Measurements from ENCODE around the gene HGD. TPM values are rescaled to one million over a fixed set of nuclear protein-coding genes. Genes with fewer than 3 reads are reported as not detected.
A peak's percentile ranks its signal among the peaks of the same experiment; 100 is the strongest.
"Not testable (repeated sequence)": the region's sequence is repeated elsewhere in the genome, so short reads cannot be mapped to it uniquely, and the experiment has no call there.

The HGD gene
- total RNA-seq, 1 donor from 2014 or later = 11.9 TPM

GRCh38 chr3:120678984-120679383 is 3.1 kb downstream of the HGD start:
- Mint-ChIP-seq H3K4me3 (ENCODE audit: low read depth) (peak overlapping the region; percentile 35), H3K27ac (peak overlapping the region; percentile 97), H3K36me3 (ENCODE audit: insufficient read depth) (peaks cover 17% of the 10 kb centered on the region), H3K27me3 (no peaks in the 10 kb centered on the region), H3K9me3 (ENCODE audit: low read depth) (peaks cover 11% of the 10 kb centered on the region), H3K4me1 (ENCODE audit: low read depth) (peaks cover 51% of the 10 kb centered on the region)
- TF ChIP-seq CTCF (IDR thresholded peaks at IDR 0.05; ENCODE audit: unreplicated experiment) = no peak
- no peak for DNase-seq (ENCODE audit: low spot score, unreplicated experiment)

DNA sequence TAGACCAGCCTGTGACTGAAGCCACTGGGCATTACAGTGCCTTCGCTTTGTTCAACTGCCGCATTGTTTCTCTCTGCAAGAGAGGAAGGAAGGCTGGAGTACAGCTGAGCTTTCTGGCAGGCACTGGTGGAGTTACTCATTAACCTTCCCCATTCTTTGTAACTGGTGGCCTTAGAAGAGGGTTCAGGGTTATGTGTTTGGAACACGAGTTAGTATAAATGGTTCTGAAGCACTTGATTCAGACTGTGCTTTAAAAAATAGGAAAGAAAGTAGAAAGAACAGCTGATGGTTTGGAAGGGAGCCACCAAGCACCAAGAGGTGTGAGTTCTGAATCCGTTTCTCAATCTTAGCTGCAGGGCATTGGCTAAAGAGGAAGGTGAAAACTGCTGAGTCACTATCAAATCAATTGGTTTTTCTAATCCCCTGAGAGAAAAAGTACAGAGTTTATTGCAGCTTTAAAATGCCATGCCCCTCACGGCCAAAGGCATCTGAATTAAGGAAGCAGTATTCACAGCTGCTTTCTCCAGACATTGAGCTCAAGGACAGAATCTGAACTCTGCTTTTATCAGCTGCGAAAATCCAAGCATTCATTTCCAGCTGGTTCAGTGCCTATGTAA is 3.6 kb downstream of the HGD start:
- peak; percentile 14 for DNase-seq (ENCODE audit: low spot score, unreplicated experiment)
- peak overlapping the region; percentile 97 for H3K27ac Mint-ChIP-seq
- no peak for TF ChIP-seq CTCF (IDR thresholded peaks at IDR 0.05; ENCODE audit: unreplicated experiment)
- H3K36me3 Mint-ChIP-seq (ENCODE audit: insufficient read depth) = peaks cover 17% of the 10 kb centered on the region
- H3K4me3 Mint-ChIP-seq (ENCODE audit: low read depth) = peak overlapping the region; percentile 52
- peaks cover 47% of the 10 kb centered on the region for H3K4me1 Mint-ChIP-seq (ENCODE audit: low read depth)
- no peaks in the 10 kb centered on the region for H3K27me3 Mint-ChIP-seq
- peaks cover 11% of the 10 kb centered on the region for H3K9me3 Mint-ChIP-seq (ENCODE audit: low read depth)

DNA sequence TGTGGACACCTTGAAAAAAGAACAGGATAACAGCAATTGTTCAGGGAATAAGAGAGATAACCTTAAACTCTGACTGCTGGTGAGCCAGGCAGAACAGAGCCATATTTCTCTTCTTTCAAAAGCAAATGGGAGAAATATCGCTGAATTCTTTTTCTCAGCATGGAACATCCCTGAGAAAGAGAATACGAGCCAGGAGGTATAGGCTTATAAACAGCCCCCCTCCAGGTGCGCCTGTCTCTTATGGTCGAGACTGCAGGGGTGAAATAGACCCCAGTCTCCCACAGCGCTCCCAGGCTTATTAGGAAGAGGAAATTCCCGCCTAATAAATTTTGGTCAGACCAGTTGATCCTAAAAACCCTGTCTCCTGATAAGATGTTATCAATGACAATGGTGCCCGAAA is 4.8 kb downstream of the HGD start:
- H3K4me3 Mint-ChIP-seq (ENCODE audit: low read depth); H3K27ac Mint-ChIP-seq; DNase-seq (ENCODE audit: low spot score, unreplicated experiment); H3K27me3 Mint-ChIP-seq: not testable (repeated sequence)
- peaks cover 11% of the 10 kb centered on the region for H3K9me3 Mint-ChIP-seq (ENCODE audit: low read depth)
- peaks cover 17% of the 10 kb centered on the region for H3K36me3 Mint-ChIP-seq (ENCODE audit: insufficient read depth)
- peaks cover 36% of the 10 kb centered on the region for H3K4me1 Mint-ChIP-seq (ENCODE audit: low read depth)

DNA sequence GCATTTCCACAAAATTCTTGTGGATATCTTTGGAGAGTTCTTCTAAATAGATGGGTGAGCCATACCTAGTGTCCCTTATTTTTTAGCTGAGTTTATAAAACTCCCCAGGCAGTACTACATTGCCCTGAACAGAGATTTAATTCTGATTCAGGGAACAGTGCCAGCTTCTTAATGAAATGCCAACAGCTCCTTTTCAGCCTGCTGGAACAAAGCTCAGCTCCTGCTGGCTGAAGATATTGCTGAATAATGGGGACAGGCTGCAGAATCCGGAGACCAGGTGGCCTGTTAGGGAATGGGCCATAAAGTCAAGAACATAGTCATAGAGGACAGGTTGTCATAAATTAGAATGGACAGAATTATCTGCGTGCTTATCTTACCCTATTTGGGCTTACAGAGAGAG is 8.9 kb downstream of the HGD start:
- Mint-ChIP-seq H3K4me1 (ENCODE audit: low read depth) (peaks cover 5% of the 10 kb centered on the region), H3K9me3 (ENCODE audit: low read depth) (peaks cover 4% of the 10 kb centered on the region), H3K36me3 (ENCODE audit: insufficient read depth) (peaks cover 10% of the 10 kb centered on the region), H3K27ac (no peak overlapping the region), H3K4me3 (ENCODE audit: low read depth) (no peak overlapping the region), H3K27me3 (no peaks in the 10 kb centered on the region)
- TF ChIP-seq CTCF (IDR thresholded peaks at IDR 0.05; ENCODE audit: unreplicated experiment) = no peak
- DNase-seq (ENCODE audit: low spot score, unreplicated experiment) = no peak

- Mint-ChIP-seq H3K4me1 (ENCODE audit: low read depth) (peaks cover 4% of the 10 kb centered on the region), H3K4me3 (ENCODE audit: low read depth) (no peak overlapping the region), H3K27me3 (no peaks in the 10 kb centered on the region)
These were observed 11.5 kb downstream of the HGD start for GRCh38 chr3:120670576-120670975.

More at GRCh38 chr3:120670576-120670975, 11.5 kb downstream of the HGD start:
- no peaks in the 10 kb centered on the region for H3K9me3 Mint-ChIP-seq (ENCODE audit: low read depth)
- no peak for TF ChIP-seq CTCF (IDR thresholded peaks at IDR 0.05; ENCODE audit: unreplicated experiment)
- H3K36me3 Mint-ChIP-seq (ENCODE audit: insufficient read depth) = peaks cover 1% of the 10 kb centered on the region
- no peak overlapping the region for H3K27ac Mint-ChIP-seq
- no peak for DNase-seq (ENCODE audit: low spot score, unreplicated experiment)

Measured in progenitor cell of endocrine pancreas (in vitro differentiated cells).